Stimulated activated effector memory CD8-positive, alpha-beta T cell treated with anti-CD3 and anti-CD28 coated beads, Interleukin-12 subunit alpha, Interleukin-12 subunit beta, amount 100 ng/mL, for 72 hours (primary cell): ENCODE data around the gene AADACL2.
"Not testable (repeated sequence)": the region's sequence is repeated elsewhere in the genome, so short reads cannot be mapped to it uniquely, and the experiment has no call there.

Source experiments
- ATAC-seq: fragments of 150-1000 bp; cut with Tn5 transposase; 2 replicates; pipeline ENCODE4 v1.10.0; 2021
- DNase-seq, 2 donors: peaks; one replicate each; pipeline ENCODE4 v3.0.0; 2021 to 2022; ENCODE audit warnings: low spot score in 2 of 2
- H3K27ac Mint-ChIP-seq: one replicate; pipeline ENCODE4 v1.8.0; 2022; ENCODE audit warnings: mild to moderate bottlenecking, mixed read lengths
- H3K36me3 Mint-ChIP-seq: one replicate; pipeline ENCODE4 v1.8.0; 2022; ENCODE audit warnings: mild to moderate bottlenecking, mixed read lengths
- H3K4me1 Mint-ChIP-seq: one replicate; pipeline ENCODE4 v1.8.0; 2022; ENCODE audit warnings: mixed read lengths
- H3K4me3 Mint-ChIP-seq: one replicate; pipeline ENCODE4 v1.8.0; 2022; ENCODE audit warnings: mild to moderate bottlenecking, mixed read lengths
- H3K9me3 Mint-ChIP-seq: one replicate; pipeline ENCODE4 v1.8.0; 2022; ENCODE audit warnings: mixed read lengths

AADACL2 gene

GRCh38 chr3:151743855-151744254 lies 10.1 kb downstream of the AADACL2 start:
- ATAC-seq (no peak), DNase-seq (no peak)
- Mint-ChIP-seq H3K4me3 (no peak overlapping the region), H3K4me1 (no peaks in the 10 kb centered on the region), H3K27ac (no peak overlapping the region), H3K36me3 (no peaks in the 10 kb centered on the region), H3K9me3 (no peaks in the 10 kb centered on the region)

GRCh38 chr3:151750181-151750580 lies 16.5 kb downstream of the AADACL2 start:
- H3K27ac Mint-ChIP-seq: no peak overlapping the region
- no peaks in the 10 kb centered on the region for H3K4me1 Mint-ChIP-seq
- no peak overlapping the region for H3K4me3 Mint-ChIP-seq
- DNase-seq (no peak), ATAC-seq (no peak)
- no peaks in the 10 kb centered on the region for H3K9me3 Mint-ChIP-seq
- H3K36me3 Mint-ChIP-seq: no peaks in the 10 kb centered on the region

GRCh38 chr3:151750678-151751077 lies 17.0 kb downstream of the AADACL2 start:
- no peaks in the 10 kb centered on the region for H3K4me1 Mint-ChIP-seq
- no peak for ATAC-seq
- H3K4me3 Mint-ChIP-seq: no peak overlapping the region
- no peaks in the 10 kb centered on the region for H3K36me3 Mint-ChIP-seq
- no peak overlapping the region for H3K27ac Mint-ChIP-seq
- DNase-seq: no peak
- H3K9me3 Mint-ChIP-seq: no peaks in the 10 kb centered on the region

- no peak for ATAC-seq
- H3K9me3 Mint-ChIP-seq: no peaks in the 10 kb centered on the region
- H3K36me3 Mint-ChIP-seq: no peaks in the 10 kb centered on the region
- H3K27ac Mint-ChIP-seq: no peak overlapping the region
- no peaks in the 10 kb centered on the region for H3K4me1 Mint-ChIP-seq
- no peak for DNase-seq
- no peak overlapping the region for H3K4me3 Mint-ChIP-seq
Observed at GRCh38 chr3:151751161-151751560, 17.4 kb downstream of the AADACL2 start.

GRCh38 chr3:151753846-151754245 lies 20.1 kb downstream of the AADACL2 start:
- Mint-ChIP-seq H3K36me3 (no peaks in the 10 kb centered on the region), H3K4me1 (no peaks in the 10 kb centered on the region), H3K9me3 (no peaks in the 10 kb centered on the region), H3K27ac (no peak overlapping the region), H3K4me3 (no peak overlapping the region)
- ATAC-seq: no peak
- DNase-seq: no peak

- ATAC-seq: no peak
- Mint-ChIP-seq H3K4me1 (no peaks in the 10 kb centered on the region), H3K36me3 (no peaks in the 10 kb centered on the region), H3K27ac (no peak overlapping the region), H3K9me3 (no peaks in the 10 kb centered on the region), H3K4me3 (no peak overlapping the region)
- DNase-seq: no peak
Observed at GRCh38 chr3:151761581-151761980, 27.9 kb downstream of the AADACL2 start.

- H3K36me3 Mint-ChIP-seq, H3K9me3 Mint-ChIP-seq, DNase-seq, H3K4me3 Mint-ChIP-seq, ATAC-seq, H3K4me1 Mint-ChIP-seq, H3K27ac Mint-ChIP-seq: not testable (repeated sequence)
Observed at GRCh38 chr3:151764699-151765098, 31.0 kb downstream of the AADACL2 start.

- Mint-ChIP-seq H3K4me3 (no peak overlapping the region), H3K4me1 (no peaks in the 10 kb centered on the region), H3K9me3 (no peaks in the 10 kb centered on the region), H3K36me3 (no peaks in the 10 kb centered on the region), H3K27ac (no peak overlapping the region)
- no peak for DNase-seq
- no peak for ATAC-seq
Observed at GRCh38 chr3:151765685-151766084, 32.0 kb downstream of the AADACL2 start.

GRCh38 chr3:151766454-151766853 lies 32.7 kb downstream of the AADACL2 start:
- DNase-seq: no peak
- no peak for ATAC-seq
- Mint-ChIP-seq H3K4me3 (no peak overlapping the region), H3K36me3 (no peaks in the 10 kb centered on the region), H3K9me3 (no peaks in the 10 kb centered on the region), H3K27ac (no peak overlapping the region), H3K4me1 (no peaks in the 10 kb centered on the region)

- no peaks in the 10 kb centered on the region for H3K9me3 Mint-ChIP-seq
- H3K27ac Mint-ChIP-seq: no peak overlapping the region
- no peak for ATAC-seq
- no peak overlapping the region for H3K4me3 Mint-ChIP-seq
- H3K36me3 Mint-ChIP-seq: no peaks in the 10 kb centered on the region
- no peak for DNase-seq
- H3K4me1 Mint-ChIP-seq: no peaks in the 10 kb centered on the region
Observed at GRCh38 chr3:151768393-151768930, 34.7 kb downstream of the AADACL2 start.

GRCh38 chr3:151769175-151769574 lies 35.4 kb downstream of the AADACL2 start:
- no peak for ATAC-seq
- no peak for DNase-seq
- Mint-ChIP-seq H3K27ac (no peak overlapping the region), H3K4me3 (no peak overlapping the region), H3K4me1 (no peaks in the 10 kb centered on the region), H3K36me3 (no peaks in the 10 kb centered on the region), H3K9me3 (no peaks in the 10 kb centered on the region)

- no peaks in the 10 kb centered on the region for H3K9me3 Mint-ChIP-seq
- no peaks in the 10 kb centered on the region for H3K4me1 Mint-ChIP-seq
- no peak overlapping the region for H3K4me3 Mint-ChIP-seq
- H3K27ac Mint-ChIP-seq: no peak overlapping the region
- DNase-seq (no peak), ATAC-seq (no peak)
- no peaks in the 10 kb centered on the region for H3K36me3 Mint-ChIP-seq
Observed at GRCh38 chr3:151770956-151771355, 37.2 kb downstream of the AADACL2 start.

GRCh38 chr3:151772825-151773480 lies 39.2 kb downstream of the AADACL2 start:
- H3K4me1 Mint-ChIP-seq: no peaks in the 10 kb centered on the region
- H3K27ac Mint-ChIP-seq: no peak overlapping the region
- ATAC-seq (no peak), DNase-seq (no peak)
- H3K4me3 Mint-ChIP-seq: no peak overlapping the region
- no peaks in the 10 kb centered on the region for H3K36me3 Mint-ChIP-seq
- no peaks in the 10 kb centered on the region for H3K9me3 Mint-ChIP-seq

- ATAC-seq: no peak
- no peaks in the 10 kb centered on the region for H3K36me3 Mint-ChIP-seq
Observed at GRCh38 chr3:151774235-151774634, 40.5 kb downstream of the AADACL2 start.

GRCh38 chr3:151774910-151775309 lies 41.2 kb downstream of the AADACL2 start:
- no peak for DNase-seq
- Mint-ChIP-seq H3K27ac (no peak overlapping the region), H3K9me3 (no peaks in the 10 kb centered on the region), H3K4me3 (no peak overlapping the region), H3K4me1 (no peaks in the 10 kb centered on the region), H3K36me3 (no peaks in the 10 kb centered on the region)
- no peak for ATAC-seq

More at GRCh38 chr3:151774235-151774634, 40.5 kb downstream of the AADACL2 start:
- Mint-ChIP-seq H3K27ac (no peak overlapping the region), H3K4me1 (no peaks in the 10 kb centered on the region), H3K4me3 (no peak overlapping the region), H3K9me3 (no peaks in the 10 kb centered on the region)
- DNase-seq: no peak

- no peak for DNase-seq
- Mint-ChIP-seq H3K27ac (no peak overlapping the region), H3K4me1 (no peaks in the 10 kb centered on the region), H3K36me3 (no peaks in the 10 kb centered on the region), H3K9me3 (no peaks in the 10 kb centered on the region), H3K4me3 (no peak overlapping the region)
- ATAC-seq: no peak
Observed at GRCh38 chr3:151775314-151776258, 41.9 kb downstream of the AADACL2 start.
